Activated T-cell treated with anti-CD3 and anti-CD28 coated beads, Interleukin-2, amount 50 U/mL, for 24 hours (primary cell): ENCODE results near the gene ANO4.

Source experiments
- DNase-seq: peaks from one replicate; pipeline ENCODE4 v3.0.0-alpha.2; 2020
- H3K27ac Mint-ChIP-seq: 2 replicates; pipeline ENCODE4 v1.8.0; 2020; ENCODE audit warnings: mild to moderate bottlenecking, mixed read lengths
- H3K27me3 Mint-ChIP-seq: 2 replicates; pipeline ENCODE4 v1.8.0; 2020; ENCODE audit warnings: mixed read lengths
- H3K36me3 Mint-ChIP-seq: 2 replicates; pipeline ENCODE4 v1.8.0; 2020; ENCODE audit warnings: low read depth, mixed read lengths
- H3K4me1 Mint-ChIP-seq: 2 replicates; pipeline ENCODE4 v1.8.0; 2020; ENCODE audit warnings: low read depth, mixed read lengths
- H3K4me3 Mint-ChIP-seq: 2 replicates; pipeline ENCODE4 v1.8.0; 2020; ENCODE audit warnings: mild to moderate bottlenecking, moderate library complexity, mixed read lengths
- H3K9me3 Mint-ChIP-seq: 2 replicates; pipeline ENCODE4 v1.8.0; 2020; ENCODE audit warnings: mixed read lengths

The ANO4 gene

GRCh38 chr12:100794441-100795173 lies at the start of gene ANO4:
ANO4 (plus strand) TSS chr12:100794776; CDS start chr12:100901786, 107,010 bp downstream.
- Mint-ChIP-seq H3K9me3 (no peaks in the 10 kb centered on the region), H3K27me3 (peaks cover 16% of the 10 kb centered on the region), H3K4me1 (no peaks in the 10 kb centered on the region), H3K27ac (no peak within 1 kb of the TSS), H3K4me3 (no peak within 1 kb of the TSS), H3K36me3 (no peaks in the 10 kb centered on the region)
- no peak for DNase-seq

- no peaks in the 10 kb centered on the region for H3K4me1 Mint-ChIP-seq
- H3K9me3 Mint-ChIP-seq: peaks cover 7% of the 10 kb centered on the region
- no peaks in the 10 kb centered on the region for H3K36me3 Mint-ChIP-seq
- no peak overlapping the region for H3K4me3 Mint-ChIP-seq
- DNase-seq: no peak
- H3K27ac Mint-ChIP-seq: no peak overlapping the region
- peaks cover 4% of the 10 kb centered on the region for H3K27me3 Mint-ChIP-seq
Observed at GRCh38 chr12:100745378-100746071, 49.1 kb upstream of the ANO4 start.

- Mint-ChIP-seq H3K27ac (no peak overlapping the region), H3K4me1 (no peaks in the 10 kb centered on the region), H3K4me3 (no peak overlapping the region), H3K9me3 (no peaks in the 10 kb centered on the region), H3K27me3 (peaks cover 6% of the 10 kb centered on the region), H3K36me3 (no peaks in the 10 kb centered on the region)
- DNase-seq: no peak
Observed at GRCh38 chr12:100752841-100753240, 41.7 kb upstream of the ANO4 start.

- Mint-ChIP-seq H3K27me3 (peaks cover 4% of the 10 kb centered on the region), H3K36me3 (no peaks in the 10 kb centered on the region), H3K4me1 (no peaks in the 10 kb centered on the region), H3K27ac (no peak overlapping the region), H3K9me3 (no peaks in the 10 kb centered on the region), H3K4me3 (no peak overlapping the region)
- DNase-seq: no peak
Observed at GRCh38 chr12:100753837-100754236, 40.7 kb upstream of the ANO4 start.

GRCh38 chr12:100755186-100755585 lies 39.4 kb upstream of the ANO4 start:
- H3K4me1 Mint-ChIP-seq: no peaks in the 10 kb centered on the region
- H3K27me3 Mint-ChIP-seq: peaks cover 4% of the 10 kb centered on the region
- H3K36me3 Mint-ChIP-seq: no peaks in the 10 kb centered on the region
- DNase-seq: no peak
- H3K4me3 Mint-ChIP-seq: no peak overlapping the region
- H3K27ac Mint-ChIP-seq: no peak overlapping the region
- no peaks in the 10 kb centered on the region for H3K9me3 Mint-ChIP-seq

- no peaks in the 10 kb centered on the region for H3K4me1 Mint-ChIP-seq
- H3K27ac Mint-ChIP-seq: no peak overlapping the region
- no peaks in the 10 kb centered on the region for H3K36me3 Mint-ChIP-seq
- H3K27me3 Mint-ChIP-seq: peaks cover 4% of the 10 kb centered on the region
- no peak overlapping the region for H3K4me3 Mint-ChIP-seq
- no peaks in the 10 kb centered on the region for H3K9me3 Mint-ChIP-seq
- DNase-seq: no peak
Observed at GRCh38 chr12:100758083-100758482, 36.5 kb upstream of the ANO4 start.

GRCh38 chr12:100767371-100767770 lies 27.2 kb upstream of the ANO4 start:
- Mint-ChIP-seq H3K4me1 (no peaks in the 10 kb centered on the region), H3K9me3 (peaks cover 4% of the 10 kb centered on the region), H3K4me3 (no peak overlapping the region), H3K36me3 (no peaks in the 10 kb centered on the region), H3K27ac (no peak overlapping the region), H3K27me3 (no peaks in the 10 kb centered on the region)
- no peak for DNase-seq

GRCh38 chr12:100767950-100768349 lies 26.6 kb upstream of the ANO4 start:
- H3K9me3 Mint-ChIP-seq: peaks cover 4% of the 10 kb centered on the region
- H3K4me3 Mint-ChIP-seq: no peak overlapping the region
- no peak overlapping the region for H3K27ac Mint-ChIP-seq
- H3K27me3 Mint-ChIP-seq: no peaks in the 10 kb centered on the region
- no peak for DNase-seq
- no peaks in the 10 kb centered on the region for H3K36me3 Mint-ChIP-seq
- H3K4me1 Mint-ChIP-seq: no peaks in the 10 kb centered on the region

GRCh38 chr12:100778967-100779590 lies 15.5 kb upstream of the ANO4 start:
- H3K4me1 Mint-ChIP-seq: no peaks in the 10 kb centered on the region
- H3K9me3 Mint-ChIP-seq: no peaks in the 10 kb centered on the region
- no peak overlapping the region for H3K4me3 Mint-ChIP-seq
- H3K27ac Mint-ChIP-seq: no peak overlapping the region
- no peak for DNase-seq
- no peaks in the 10 kb centered on the region for H3K36me3 Mint-ChIP-seq
- H3K27me3 Mint-ChIP-seq: no peaks in the 10 kb centered on the region

GRCh38 chr12:100789146-100789545 lies 5.4 kb upstream of the ANO4 start:
- no peak overlapping the region for H3K27ac Mint-ChIP-seq
- no peak for DNase-seq
- no peak overlapping the region for H3K4me3 Mint-ChIP-seq
- peaks cover 5% of the 10 kb centered on the region for H3K9me3 Mint-ChIP-seq
- peaks cover 1% of the 10 kb centered on the region for H3K27me3 Mint-ChIP-seq
- no peaks in the 10 kb centered on the region for H3K4me1 Mint-ChIP-seq
- no peaks in the 10 kb centered on the region for H3K36me3 Mint-ChIP-seq

GRCh38 chr12:100789975-100790374 lies 4.6 kb upstream of the ANO4 start:
- Mint-ChIP-seq H3K9me3 (peaks cover 5% of the 10 kb centered on the region), H3K4me1 (no peaks in the 10 kb centered on the region), H3K27ac (no peak overlapping the region), H3K27me3 (peaks cover 9% of the 10 kb centered on the region), H3K4me3 (no peak overlapping the region), H3K36me3 (no peaks in the 10 kb centered on the region)
- DNase-seq: no peak

GRCh38 chr12:100790552-100790951 lies 4.0 kb upstream of the ANO4 start:
- no peak overlapping the region for H3K4me3 Mint-ChIP-seq
- peaks cover 5% of the 10 kb centered on the region for H3K9me3 Mint-ChIP-seq
- no peak for DNase-seq
- H3K36me3 Mint-ChIP-seq: no peaks in the 10 kb centered on the region
- peaks cover 15% of the 10 kb centered on the region for H3K27me3 Mint-ChIP-seq
- H3K27ac Mint-ChIP-seq: no peak overlapping the region
- no peaks in the 10 kb centered on the region for H3K4me1 Mint-ChIP-seq

GRCh38 chr12:100793182-100793581 lies 1.4 kb upstream of the ANO4 start:
- H3K4me1 Mint-ChIP-seq: no peaks in the 10 kb centered on the region
- H3K9me3 Mint-ChIP-seq: peaks cover 5% of the 10 kb centered on the region
- H3K27me3 Mint-ChIP-seq: peaks cover 16% of the 10 kb centered on the region
- no peak overlapping the region for H3K4me3 Mint-ChIP-seq
- no peaks in the 10 kb centered on the region for H3K36me3 Mint-ChIP-seq
- no peak overlapping the region for H3K27ac Mint-ChIP-seq
- DNase-seq: no peak

GRCh38 chr12:100795174-100795799 lies 711 bp downstream of the ANO4 start:
- Mint-ChIP-seq H3K36me3 (no peaks in the 10 kb centered on the region), H3K4me1 (no peaks in the 10 kb centered on the region), H3K27me3 (peaks cover 16% of the 10 kb centered on the region), H3K4me3 (no peak overlapping the region), H3K9me3 (no peaks in the 10 kb centered on the region), H3K27ac (no peak overlapping the region)
- DNase-seq: no peak

- no peak overlapping the region for H3K4me3 Mint-ChIP-seq
- H3K9me3 Mint-ChIP-seq: no peaks in the 10 kb centered on the region
- H3K4me1 Mint-ChIP-seq: no peaks in the 10 kb centered on the region
- H3K27me3 Mint-ChIP-seq: peaks cover 16% of the 10 kb centered on the region
- no peaks in the 10 kb centered on the region for H3K36me3 Mint-ChIP-seq
- H3K27ac Mint-ChIP-seq: no peak overlapping the region
- no peak for DNase-seq
Observed at GRCh38 chr12:100795800-100796179, 1.2 kb downstream of the ANO4 start.
